PC-3 (cell line): ENCODE results near the gene ARID4A. TPM values are rescaled to one million over a fixed set of nuclear protein-coding genes. Genes with fewer than 3 reads are reported as not detected.

Source experiments
- ATAC-seq: fragments of 200-7000 bp; cut with Tn5 transposase; 2 replicates; pipeline ENCODE4 v1.9.1; 2020; ENCODE audit warnings: mild to moderate bottlenecking, moderate library complexity
- BruUV-seq: library from RNA; stranded (reverse); fragments of 400-500 nt; replicated peaks from 2 replicates; lab custom pipeline; 2021; lab: Mats Ljungman, UMichigan
- CTCF ChIA-PET: fragments of 300-600 bp; sonication (Branson Sonifier 250); formaldehyde crosslinking; loops from one replicate; lab custom pipeline; 2022; ENCODE audit warnings: antibody characterized with exemption; lab: Charles Lee
- POLR2A ChIA-PET: fragments of 300-600 bp; sonication (Branson Sonifier 250); formaldehyde crosslinking; loops from one replicate; lab custom pipeline; 2022; ENCODE audit warnings: antibody characterized with exemption; ENCODE audit not compliant: unreplicated experiment; lab: Charles Lee
- DNase-seq: peaks from one replicate; pipeline ENCODE4 v3.0.0-alpha.2; 2015
- H2AFZ ChIP-seq: fragments of 300-600 bp; sonication (generic); 2 replicates; pipeline ENCODE4 v1.6.0; 2016; ENCODE audit warnings: antibody characterized with exemption, low read length
- H3F3A ChIP-seq: fragments of 300-600 bp; sonication (generic); one replicate; pipeline ENCODE4 v1.6.0; 2017; ENCODE audit warnings: antibody characterized with exemption, low read length, control low read depth, mild to moderate bottlenecking; ENCODE audit not compliant: unreplicated experiment
- H3K27ac ChIP-seq: fragments of 300-600 bp; sonication (generic); 2 replicates; pipeline ENCODE4 v1.5.1; 2016; ENCODE audit warnings: mild to moderate bottlenecking, low read length
- H3K27me3 ChIP-seq: fragments of 300-600 bp; sonication (generic); 2 replicates; pipeline ENCODE4 v1.6.1; 2016; ENCODE audit warnings: low read length, mixed read lengths
- H3K36me3 ChIP-seq: fragments of 300-600 bp; sonication (generic); 2 replicates; pipeline ENCODE4 v1.6.1; 2016; ENCODE audit warnings: low read depth, mixed run types, low read length, mixed read lengths
- H3K4me1 ChIP-seq: fragments of 300-600 bp; sonication (generic); 2 replicates; pipeline ENCODE4 v1.5.1; 2016; ENCODE audit warnings: low read length; ENCODE audit not compliant: insufficient read depth
- H3K4me2 ChIP-seq: fragments of 300-600 bp; sonication (generic); 2 replicates; pipeline ENCODE4 v1.6.0; 2016; ENCODE audit warnings: low read length
- H3K4me3 ChIP-seq: fragments of 300-600 bp; sonication (generic); 2 replicates; pipeline ENCODE4 v1.5.1; 2016; ENCODE audit warnings: mild to moderate bottlenecking, low read length, mixed read lengths
- H3K79me2 ChIP-seq: fragments of 300-600 bp; sonication (generic); 2 replicates; pipeline ENCODE4 v1.6.1; 2017; ENCODE audit warnings: low read length, mixed read lengths
- H3K9ac ChIP-seq: fragments of 300-600 bp; sonication (generic); 2 replicates; pipeline ENCODE4 v1.6.0; 2016; ENCODE audit warnings: mild to moderate bottlenecking, low read length
- H3K9me2 ChIP-seq: fragments of 300-600 bp; sonication (generic); replicated peaks from 2 replicates; pipeline ENCODE4 v1.6.1; 2016; ENCODE audit warnings: mixed run types, low read length, mixed read lengths
- H3K9me3 ChIP-seq: fragments of 300-600 bp; sonication (generic); 2 replicates; pipeline ENCODE4 v1.6.1; 2016; ENCODE audit warnings: low read length, mixed read lengths
- H4K20me1 ChIP-seq: fragments of 300-600 bp; sonication (generic); 2 replicates; pipeline ENCODE4 v1.6.1; 2016; ENCODE audit warnings: low read length, mixed read lengths
- EZH2 ChIP-seq: fragments of 300-600 bp; sonication (generic); IDR thresholded peaks from one replicate; pipeline ENCODE4 v1.6.1; 2017; ENCODE audit warnings: antibody characterized with exemption, mild to moderate bottlenecking, low read length; ENCODE audit not compliant: unreplicated experiment
- EZH2phosphoT487 ChIP-seq: fragments of 300-600 bp; sonication (generic); IDR thresholded peaks from 2 replicates; pipeline ENCODE4 v1.6.1; 2018; ENCODE audit warnings: mild to moderate bottlenecking, antibody characterized with exemption, low read length, borderline replicate concordance
- intact Hi-C: fragments of 100-400 bp; cut with micrococcal nuclease; formaldehyde crosslinking; loops from 2 replicates; pipeline ENCODE4 v1.9.0; 2023
- total RNA-seq: library from RNA; depleted of rRNA; stranded (reverse); fragments of >200 nt; gene quantifications from 2 replicates; pipeline ENCODE4 v1.2.3, GENCODE V29; 2014
- TF ChIP-seq, protein P1 (sequence below): fragments of 300-600 bp; sonication (generic); conservative IDR thresholded peaks from 2 replicates; pipeline ENCODE4 v1.5.1; 2017; ENCODE audit warnings: antibody characterized with exemption, low read depth, mild to moderate bottlenecking, low read length

Gene ARID4A
- total RNA-seq, 1 experiment from 2014 or later: 7.3 TPM

DNA sequence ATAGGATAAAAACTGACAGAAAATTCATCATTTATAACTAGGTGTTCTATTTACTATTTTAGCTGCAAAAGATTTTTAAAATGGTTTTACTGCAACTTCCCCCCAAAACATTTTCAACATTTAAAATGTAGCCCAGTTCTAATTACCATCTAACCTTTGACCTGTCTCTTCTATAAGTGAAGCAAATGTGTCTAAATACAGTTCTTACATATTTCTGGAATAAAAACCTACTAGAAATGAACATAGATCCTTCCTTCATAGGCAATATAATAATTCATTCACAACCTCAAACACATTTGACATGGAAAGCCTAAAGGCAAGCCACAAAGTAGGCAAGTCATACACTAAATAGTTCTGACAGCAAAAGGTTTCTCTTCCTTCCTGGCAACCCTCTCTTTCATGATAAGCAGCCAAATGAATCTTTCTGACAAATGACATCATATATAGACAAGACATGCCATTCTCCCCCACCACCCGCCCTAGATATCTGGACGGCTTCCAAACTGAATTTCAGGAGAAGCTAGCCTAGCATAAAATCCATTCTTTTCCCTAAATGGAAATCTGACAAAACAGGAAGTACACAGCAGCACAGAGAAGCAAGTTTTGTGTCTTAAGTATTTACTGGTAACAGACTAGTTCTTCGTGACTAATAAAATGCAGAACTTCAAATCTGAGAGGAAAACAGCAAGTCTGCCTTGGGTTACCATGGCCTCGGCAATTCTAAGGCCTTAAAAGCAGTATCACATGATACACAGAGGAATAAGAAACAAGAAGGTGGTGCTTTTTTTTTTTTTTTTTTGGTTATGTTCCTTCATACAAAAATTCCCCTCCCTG, 17.2 kb upstream of the ARID4A start:
- H3K27me3 ChIP-seq: no peaks in the 10 kb centered on the region
- H3K9ac ChIP-seq: no peak overlapping the region
- DNase-seq (peak; percentile 49), ATAC-seq (peak; percentile 32)
- H3K4me2 ChIP-seq: no peak overlapping the region
- TF ChIP-seq, protein P1, sequence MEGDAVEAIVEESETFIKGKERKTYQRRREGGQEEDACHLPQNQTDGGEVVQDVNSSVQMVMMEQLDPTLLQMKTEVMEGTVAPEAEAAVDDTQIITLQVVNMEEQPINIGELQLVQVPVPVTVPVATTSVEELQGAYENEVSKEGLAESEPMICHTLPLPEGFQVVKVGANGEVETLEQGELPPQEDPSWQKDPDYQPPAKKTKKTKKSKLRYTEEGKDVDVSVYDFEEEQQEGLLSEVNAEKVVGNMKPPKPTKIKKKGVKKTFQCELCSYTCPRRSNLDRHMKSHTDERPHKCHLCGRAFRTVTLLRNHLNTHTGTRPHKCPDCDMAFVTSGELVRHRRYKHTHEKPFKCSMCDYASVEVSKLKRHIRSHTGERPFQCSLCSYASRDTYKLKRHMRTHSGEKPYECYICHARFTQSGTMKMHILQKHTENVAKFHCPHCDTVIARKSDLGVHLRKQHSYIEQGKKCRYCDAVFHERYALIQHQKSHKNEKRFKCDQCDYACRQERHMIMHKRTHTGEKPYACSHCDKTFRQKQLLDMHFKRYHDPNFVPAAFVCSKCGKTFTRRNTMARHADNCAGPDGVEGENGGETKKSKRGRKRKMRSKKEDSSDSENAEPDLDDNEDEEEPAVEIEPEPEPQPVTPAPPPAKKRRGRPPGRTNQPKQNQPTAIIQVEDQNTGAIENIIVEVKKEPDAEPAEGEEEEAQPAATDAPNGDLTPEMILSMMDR: no peak
- TF ChIP-seq EZH2 (no peak), EZH2phosphoT487 (no peak)
- peaks cover 48% of the 10 kb centered on the region for H4K20me1 ChIP-seq
- H3K9me3 ChIP-seq: no peaks in the 10 kb centered on the region
- H3K4me3 ChIP-seq: no peak overlapping the region
- H3K36me3 ChIP-seq: peaks cover 87% of the 10 kb centered on the region
- no peaks in the 10 kb centered on the region for H3K4me1 ChIP-seq
- H3K79me2 ChIP-seq: peaks cover 97% of the 10 kb centered on the region
- POLR2A ChIA-PET: no interaction called here
- H3K9me2 ChIP-seq: no peaks in the 10 kb centered on the region
- CTCF ChIA-PET: no interaction called here
- no peak overlapping the region for H3K27ac ChIP-seq
- H2AFZ ChIP-seq: no peak overlapping the region
- no TSS peak for BruUV-seq
- H3F3A ChIP-seq: peaks cover 1% of the 10 kb centered on the region
- intact Hi-C loops: loop anchor here (2.0 kb wide), 1 partner anchor 16 kb away; no protein-coding TSS in a partner anchor

DNA sequence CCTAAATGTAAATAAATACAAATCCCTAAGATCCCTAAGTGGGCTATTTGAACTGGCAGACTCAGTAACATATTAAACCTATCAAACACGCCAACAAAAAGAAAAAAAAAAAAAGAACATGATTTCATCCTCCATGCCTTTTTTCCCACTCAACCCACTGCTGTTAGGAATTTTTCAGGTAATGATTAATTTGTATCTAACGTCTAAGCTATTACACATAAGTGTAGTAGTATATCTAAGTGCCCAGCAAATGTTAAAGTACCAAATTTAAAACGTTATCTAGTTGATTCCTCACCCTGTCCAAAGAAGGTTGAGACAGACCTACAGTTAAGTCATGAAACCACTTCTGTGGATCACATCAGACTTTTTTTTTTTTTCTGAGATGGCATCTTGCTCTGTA, 16.4 kb upstream of the ARID4A start:
- no peak for ATAC-seq
- Histone ChIP-seq H3K9me3 (no peaks in the 10 kb centered on the region), H3K79me2 (peaks cover 96% of the 10 kb centered on the region), H3K4me2 (no peak overlapping the region), H3K4me1 (no peaks in the 10 kb centered on the region), H3K9ac (no peak overlapping the region), H3K36me3 (peaks cover 89% of the 10 kb centered on the region), H3K4me3 (no peak overlapping the region), H3K27ac (no peak overlapping the region), H3K9me2 (no peaks in the 10 kb centered on the region), H3F3A (no peaks in the 10 kb centered on the region), H2AFZ (no peak overlapping the region), H4K20me1 (peaks cover 43% of the 10 kb centered on the region), H3K27me3 (no peaks in the 10 kb centered on the region)
- DNase-seq: no peak
- TF ChIP-seq EZH2: no peak
- TF ChIP-seq, protein P1: no peak
- no peak for TF ChIP-seq EZH2phosphoT487
- ChIA-PET POLR2A (no interaction called here), CTCF (no interaction called here)
- no TSS peak for BruUV-seq
- intact Hi-C loops: loop anchor here (2.0 kb wide), 1 partner anchor 15 kb away; no protein-coding TSS in a partner anchor
